Transverse colon (tissue), 3 donors: ENCODE results near the gene RNF152.

Source experiments
- EP300 ChIP-seq: sonication (generic); formaldehyde crosslinking; IDR thresholded peaks from one replicate; pipeline ENCODE4 v1.6.1; 2017; ENCODE audit warnings: antibody characterized with exemption, low read depth
- POLR2A ChIP-seq: fragments of 450-650 bp; IDR thresholded peaks from one replicate; pipeline ENCODE4 v1.6.1; 2016; ENCODE audit warnings: antibody characterized with exemption, mild to moderate bottlenecking, moderate library complexity
- TF ChIP-seq, protein P1 (sequence below), 5 experiments: fragments of 200-600 bp in 3 of 5; fragments of 450-650 bp in 2 of 5; sonication (generic) in 3 of 5; IDR thresholded peaks; 1 replicate in 2 of 5; 2 replicates in 3 of 5; pipeline ENCODE4 v1.5.1; 2016 to 2017; ENCODE audit warnings: antibody characterized with exemption in 5 of 5, inconsistent platforms in 3 of 5, mild to moderate bottlenecking in 2 of 5, moderate library complexity in 1 of 5

DNA sequence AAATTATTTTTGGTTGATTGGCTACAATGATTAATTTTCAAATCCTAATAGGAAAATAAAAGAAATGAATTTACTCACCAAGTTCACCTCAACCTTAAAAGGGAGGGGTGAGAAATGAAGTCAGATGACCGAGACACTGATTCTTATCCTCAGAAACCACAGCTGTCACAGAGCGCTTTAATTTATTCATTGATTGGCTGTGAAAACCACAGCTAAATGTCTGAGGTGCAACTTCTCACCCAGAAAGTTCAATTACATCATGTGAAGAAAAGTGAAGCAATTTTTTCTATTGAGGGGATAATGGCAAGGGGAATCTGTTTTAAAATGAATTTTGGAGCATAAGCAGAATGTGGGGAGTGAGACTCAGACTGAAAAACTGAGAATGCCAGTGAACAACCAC is 128.4 kb downstream of the RNF152 start:
- TF ChIP-seq, protein P1, sequence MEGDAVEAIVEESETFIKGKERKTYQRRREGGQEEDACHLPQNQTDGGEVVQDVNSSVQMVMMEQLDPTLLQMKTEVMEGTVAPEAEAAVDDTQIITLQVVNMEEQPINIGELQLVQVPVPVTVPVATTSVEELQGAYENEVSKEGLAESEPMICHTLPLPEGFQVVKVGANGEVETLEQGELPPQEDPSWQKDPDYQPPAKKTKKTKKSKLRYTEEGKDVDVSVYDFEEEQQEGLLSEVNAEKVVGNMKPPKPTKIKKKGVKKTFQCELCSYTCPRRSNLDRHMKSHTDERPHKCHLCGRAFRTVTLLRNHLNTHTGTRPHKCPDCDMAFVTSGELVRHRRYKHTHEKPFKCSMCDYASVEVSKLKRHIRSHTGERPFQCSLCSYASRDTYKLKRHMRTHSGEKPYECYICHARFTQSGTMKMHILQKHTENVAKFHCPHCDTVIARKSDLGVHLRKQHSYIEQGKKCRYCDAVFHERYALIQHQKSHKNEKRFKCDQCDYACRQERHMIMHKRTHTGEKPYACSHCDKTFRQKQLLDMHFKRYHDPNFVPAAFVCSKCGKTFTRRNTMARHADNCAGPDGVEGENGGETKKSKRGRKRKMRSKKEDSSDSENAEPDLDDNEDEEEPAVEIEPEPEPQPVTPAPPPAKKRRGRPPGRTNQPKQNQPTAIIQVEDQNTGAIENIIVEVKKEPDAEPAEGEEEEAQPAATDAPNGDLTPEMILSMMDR (IDR thresholded peaks at IDR 0.05): no peak
- TF ChIP-seq EP300 (no peak), POLR2A (no peak)
